22Rv1 (cell line): ENCODE results near the gene LCE1F.

Source experiments
- H3K27ac ChIP-seq: fragments of 450-650 bp; 2 replicates; pipeline ENCODE4 v1.5.1; 2017
- ZFX ChIP-seq: fragments of 450-650 bp; IDR thresholded peaks from 2 replicates; pipeline ENCODE4 v1.6.1; 2017; ENCODE audit warnings: antibody characterized with exemption, borderline replicate concordance
- TF ChIP-seq, protein P1 (sequence below): fragments of 450-650 bp; IDR thresholded peaks from 2 replicates; pipeline ENCODE4 v1.5.1; 2017; ENCODE audit warnings: mild to moderate bottlenecking

LCE1F gene, protein sequence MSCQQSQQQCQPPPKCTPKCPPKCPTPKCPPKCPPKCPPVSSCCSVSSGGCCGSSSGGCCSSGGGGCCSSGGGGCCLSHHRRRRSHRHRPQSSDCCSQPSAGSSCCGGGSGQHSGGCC

GRCh38 chr1:152774875-152775274 lies at the start of gene LCE1F:
Gene LCE1F (plus strand): TSS chr1:152775140. CDS start chr1:152776372, 1,232 bp downstream.
- TF ChIP-seq ZFX = no peak
- TF ChIP-seq, protein P1, sequence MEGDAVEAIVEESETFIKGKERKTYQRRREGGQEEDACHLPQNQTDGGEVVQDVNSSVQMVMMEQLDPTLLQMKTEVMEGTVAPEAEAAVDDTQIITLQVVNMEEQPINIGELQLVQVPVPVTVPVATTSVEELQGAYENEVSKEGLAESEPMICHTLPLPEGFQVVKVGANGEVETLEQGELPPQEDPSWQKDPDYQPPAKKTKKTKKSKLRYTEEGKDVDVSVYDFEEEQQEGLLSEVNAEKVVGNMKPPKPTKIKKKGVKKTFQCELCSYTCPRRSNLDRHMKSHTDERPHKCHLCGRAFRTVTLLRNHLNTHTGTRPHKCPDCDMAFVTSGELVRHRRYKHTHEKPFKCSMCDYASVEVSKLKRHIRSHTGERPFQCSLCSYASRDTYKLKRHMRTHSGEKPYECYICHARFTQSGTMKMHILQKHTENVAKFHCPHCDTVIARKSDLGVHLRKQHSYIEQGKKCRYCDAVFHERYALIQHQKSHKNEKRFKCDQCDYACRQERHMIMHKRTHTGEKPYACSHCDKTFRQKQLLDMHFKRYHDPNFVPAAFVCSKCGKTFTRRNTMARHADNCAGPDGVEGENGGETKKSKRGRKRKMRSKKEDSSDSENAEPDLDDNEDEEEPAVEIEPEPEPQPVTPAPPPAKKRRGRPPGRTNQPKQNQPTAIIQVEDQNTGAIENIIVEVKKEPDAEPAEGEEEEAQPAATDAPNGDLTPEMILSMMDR = no peak
- H3K27ac ChIP-seq = no peak within 1 kb of the TSS

GRCh38 chr1:152725261-152725660 lies 49.7 kb upstream of the LCE1F start:
- no peak for TF ChIP-seq ZFX
- TF ChIP-seq, protein P1 = no peak
- H3K27ac ChIP-seq = no peak overlapping the region

GRCh38 chr1:152728986-152729385 lies 46.0 kb upstream of the LCE1F start:
- H3K27ac ChIP-seq = no peak overlapping the region
- no peak for TF ChIP-seq ZFX
- TF ChIP-seq, protein P1 = no peak

GRCh38 chr1:152735648-152736047 lies 39.3 kb upstream of the LCE1F start:
- no peak overlapping the region for H3K27ac ChIP-seq
- no peak for TF ChIP-seq ZFX
- TF ChIP-seq, protein P1 = peak; percentile 32

DNA sequence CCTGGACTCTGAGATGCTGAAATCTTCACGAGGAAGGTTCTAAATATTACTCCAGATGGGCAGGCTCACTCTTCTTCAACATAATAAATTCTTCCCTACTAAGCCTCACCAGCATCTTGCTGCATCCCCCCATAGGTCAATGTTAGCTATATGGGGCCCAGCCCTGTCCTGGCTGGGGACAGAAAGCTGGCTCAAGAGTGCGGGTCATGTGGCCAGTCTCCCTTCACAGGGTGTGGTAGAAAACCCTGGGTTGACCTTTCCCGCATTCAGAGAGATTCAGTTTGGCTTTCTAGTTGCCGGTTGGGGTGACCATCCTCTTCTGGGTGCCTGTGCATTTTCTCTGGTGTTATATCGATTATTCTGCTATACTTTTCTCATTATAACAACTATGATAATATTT lies 36.9 kb upstream of the LCE1F start:
- TF ChIP-seq, protein P1 = no peak
- no peak for TF ChIP-seq ZFX
- no peak overlapping the region for H3K27ac ChIP-seq

DNA sequence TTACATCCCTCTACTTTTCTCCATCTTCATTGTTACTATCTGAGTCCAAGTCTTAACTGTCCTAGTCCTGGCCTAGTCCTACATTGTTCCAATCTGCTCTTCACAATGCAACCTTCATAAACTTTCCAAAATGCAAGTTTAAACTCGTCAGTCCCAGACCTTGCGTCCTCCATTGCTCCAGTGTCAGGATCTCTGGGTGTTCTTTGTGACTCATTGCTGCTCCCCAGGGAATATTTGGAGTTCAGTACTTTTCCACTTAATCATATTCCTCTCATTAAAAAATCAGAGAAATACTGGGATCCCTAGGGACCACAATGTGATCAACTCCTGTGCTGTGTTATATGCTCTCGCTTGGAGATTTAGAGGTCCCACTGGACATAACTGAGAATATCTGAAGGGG lies 35.1 kb upstream of the LCE1F start:
- H3K27ac ChIP-seq = no peak overlapping the region
- TF ChIP-seq, protein P1 = no peak
- TF ChIP-seq ZFX = no peak

DNA sequence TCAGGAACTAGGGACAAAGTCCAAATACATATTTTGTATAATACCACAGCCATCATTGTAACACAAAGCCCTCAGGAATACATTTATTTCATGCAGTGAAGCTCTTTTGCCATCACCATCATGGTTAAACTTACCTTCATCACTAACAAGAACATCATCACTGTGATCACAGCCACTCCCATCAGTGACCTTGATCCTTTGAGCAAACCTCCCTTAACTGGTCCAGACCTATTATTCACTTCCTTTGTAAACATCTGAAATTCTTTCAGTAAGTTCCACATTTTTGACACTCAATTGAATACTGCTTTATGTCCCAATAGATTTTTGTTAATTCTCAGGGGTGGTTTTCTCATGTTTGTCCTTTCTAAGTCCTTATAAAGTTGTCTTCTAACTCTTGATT lies 33.3 kb upstream of the LCE1F start:
- TF ChIP-seq ZFX = no peak
- TF ChIP-seq, protein P1 = no peak
- no peak overlapping the region for H3K27ac ChIP-seq
